OCI-LY1 (cell line): ENCODE data around the gene MYOM1.

Experiments
- CTCF ChIP-seq: fragments of 200-600 bp; sonication (generic), shearing (Covaris generic); IDR thresholded peaks from 2 replicates; pipeline ENCODE4 v1.5.1; 2017; ENCODE audit warnings: mild to moderate bottlenecking, antibody characterized with exemption, low read length, moderate library complexity, mixed read lengths
- EZH2 ChIP-seq: fragments of 200-600 bp; sonication (generic), shearing (Covaris generic); IDR thresholded peaks from 2 replicates; pipeline ENCODE4 v1.8.0; 2017; ENCODE audit warnings: borderline replicate concordance, mixed run types, mild to moderate bottlenecking, antibody characterized with exemption, low read length, moderate library complexity, mixed read lengths

- TF ChIP-seq CTCF (no peak), EZH2 (no peak)
Observed at GRCh38 chr18:3248062-3248657, 28.4 kb upstream of the MYOM1 start.
